ENCODE measurements around the gene KLHL28.
"Not testable (repeated sequence)": the region's sequence is repeated elsewhere in the genome, so short reads cannot be mapped to it uniquely, and the experiment has no call there.

Gene KLHL28

GRCh38 chr14:44897845-44898151 is 63.9 kb downstream of the KLHL28 start:
- FAIRE-seq = no peak
- no peak for DNase-seq (ENCODE audit: low spot score)

- peak; percentile 79 for DNase-seq (ENCODE audit: low spot score)
- FAIRE-seq = peak; percentile 66
Measured at GRCh38 chr14:44897041-44897844, 64.5 kb downstream of the KLHL28 start.

- DNase-seq (ENCODE audit: low spot score) = no peak
- FAIRE-seq = no peak
Measured at GRCh38 chr14:44896275-44897040, 65.3 kb downstream of the KLHL28 start.

GRCh38 chr14:44895716-44896115 is 66.0 kb downstream of the KLHL28 start:
- FAIRE-seq = no peak
- peak; percentile 48 for DNase-seq (ENCODE audit: low spot score)

GRCh38 chr14:44893535-44893934 is 68.2 kb downstream of the KLHL28 start:
- FAIRE-seq = no peak
- DNase-seq (ENCODE audit: low spot score) = no peak

- not testable (repeated sequence) for DNase-seq (ENCODE audit: low spot score); FAIRE-seq
Measured at GRCh38 chr14:44891726-44892372, 69.9 kb downstream of the KLHL28 start.

- no peak for FAIRE-seq
- no peak for DNase-seq (ENCODE audit: low spot score)
Measured at GRCh38 chr14:44889595-44890471, 71.9 kb downstream of the KLHL28 start.

- no peak for DNase-seq (ENCODE audit: low spot score)
- no peak for FAIRE-seq
Measured at GRCh38 chr14:44887596-44887955, 74.2 kb downstream of the KLHL28 start.

- DNase-seq (ENCODE audit: low spot score) (no peak), FAIRE-seq (no peak)
Measured at GRCh38 chr14:44886860-44887595, 74.7 kb downstream of the KLHL28 start.

- no peak for DNase-seq (ENCODE audit: low spot score)
- no peak for FAIRE-seq
Measured at GRCh38 chr14:44880791-44881190, 81.0 kb downstream of the KLHL28 start.
